ENCODE measurements around the gene MFGE8.

- TF ChIP-seq, protein P1, sequence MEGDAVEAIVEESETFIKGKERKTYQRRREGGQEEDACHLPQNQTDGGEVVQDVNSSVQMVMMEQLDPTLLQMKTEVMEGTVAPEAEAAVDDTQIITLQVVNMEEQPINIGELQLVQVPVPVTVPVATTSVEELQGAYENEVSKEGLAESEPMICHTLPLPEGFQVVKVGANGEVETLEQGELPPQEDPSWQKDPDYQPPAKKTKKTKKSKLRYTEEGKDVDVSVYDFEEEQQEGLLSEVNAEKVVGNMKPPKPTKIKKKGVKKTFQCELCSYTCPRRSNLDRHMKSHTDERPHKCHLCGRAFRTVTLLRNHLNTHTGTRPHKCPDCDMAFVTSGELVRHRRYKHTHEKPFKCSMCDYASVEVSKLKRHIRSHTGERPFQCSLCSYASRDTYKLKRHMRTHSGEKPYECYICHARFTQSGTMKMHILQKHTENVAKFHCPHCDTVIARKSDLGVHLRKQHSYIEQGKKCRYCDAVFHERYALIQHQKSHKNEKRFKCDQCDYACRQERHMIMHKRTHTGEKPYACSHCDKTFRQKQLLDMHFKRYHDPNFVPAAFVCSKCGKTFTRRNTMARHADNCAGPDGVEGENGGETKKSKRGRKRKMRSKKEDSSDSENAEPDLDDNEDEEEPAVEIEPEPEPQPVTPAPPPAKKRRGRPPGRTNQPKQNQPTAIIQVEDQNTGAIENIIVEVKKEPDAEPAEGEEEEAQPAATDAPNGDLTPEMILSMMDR (conservative IDR thresholded peaks at IDR 0.05; ENCODE audit: low read depth, low read length) = no peak
- TF ChIP-seq EZH2 (IDR thresholded peaks at IDR 0.05; ENCODE audit: borderline replicate concordance, low read depth, low read length, poor library complexity, severe bottlenecking) = no peak
These were observed 10.3 kb downstream of the MFGE8 start for GRCh38 chr15:88902846-88903245.

Measured in A673 (cell line).